OCI-LY1 (cell line): Measurements from ENCODE around the gene TTLL5.

Source experiments
- CTCF ChIP-seq: fragments of 200-600 bp; sonication (generic), shearing (Covaris generic); IDR thresholded peaks from 2 replicates; pipeline ENCODE4 v1.5.1; 2017; ENCODE audit warnings: mild to moderate bottlenecking, antibody characterized with exemption, low read length, moderate library complexity, mixed read lengths
- EZH2 ChIP-seq: fragments of 200-600 bp; sonication (generic), shearing (Covaris generic); IDR thresholded peaks from 2 replicates; pipeline ENCODE4 v1.8.0; 2017; ENCODE audit warnings: borderline replicate concordance, mixed run types, mild to moderate bottlenecking, antibody characterized with exemption, low read length, moderate library complexity, mixed read lengths

GRCh38 chr14:75806352-75806832, 145.3 kb downstream of the TTLL5 start:
- TF ChIP-seq CTCF (no peak), EZH2 (no peak)
